DMS53 treated with DMSO at 0.1 percent for 48 hours (cell line): ENCODE measurements around the gene C1orf50.
"Not testable (repeated sequence)": the region's sequence is repeated elsewhere in the genome, so short reads cannot be mapped to it uniquely, and the experiment has no call there.

Experiments
- DNase-seq: peaks from one replicate; lab custom pipeline; 2025; ENCODE audit not compliant: unreplicated experiment; lab: John Stamatoyannopoulos, UW

Gene C1orf50

DNA sequence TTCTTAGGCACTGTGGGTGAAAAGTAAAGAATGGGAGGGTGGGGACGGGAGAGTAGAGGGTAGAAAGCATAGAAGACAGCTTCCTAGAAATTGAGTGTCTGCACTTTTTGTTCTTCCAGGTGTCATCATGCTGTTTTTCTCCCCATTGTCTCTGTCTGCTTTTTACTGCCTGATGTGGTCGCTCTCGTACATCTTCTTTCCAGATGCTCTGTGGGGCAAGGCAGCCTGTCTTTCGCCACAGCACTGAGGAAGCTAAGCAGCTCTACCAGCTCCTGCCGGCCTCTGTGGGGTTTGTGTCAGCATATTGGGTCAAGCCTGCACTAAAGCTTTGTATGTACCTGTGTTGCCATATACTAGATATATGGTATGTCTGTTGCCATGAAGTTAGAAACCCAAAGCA is 30.9 kb downstream of the C1orf50 start:
- DNase-seq: no peak

DNA sequence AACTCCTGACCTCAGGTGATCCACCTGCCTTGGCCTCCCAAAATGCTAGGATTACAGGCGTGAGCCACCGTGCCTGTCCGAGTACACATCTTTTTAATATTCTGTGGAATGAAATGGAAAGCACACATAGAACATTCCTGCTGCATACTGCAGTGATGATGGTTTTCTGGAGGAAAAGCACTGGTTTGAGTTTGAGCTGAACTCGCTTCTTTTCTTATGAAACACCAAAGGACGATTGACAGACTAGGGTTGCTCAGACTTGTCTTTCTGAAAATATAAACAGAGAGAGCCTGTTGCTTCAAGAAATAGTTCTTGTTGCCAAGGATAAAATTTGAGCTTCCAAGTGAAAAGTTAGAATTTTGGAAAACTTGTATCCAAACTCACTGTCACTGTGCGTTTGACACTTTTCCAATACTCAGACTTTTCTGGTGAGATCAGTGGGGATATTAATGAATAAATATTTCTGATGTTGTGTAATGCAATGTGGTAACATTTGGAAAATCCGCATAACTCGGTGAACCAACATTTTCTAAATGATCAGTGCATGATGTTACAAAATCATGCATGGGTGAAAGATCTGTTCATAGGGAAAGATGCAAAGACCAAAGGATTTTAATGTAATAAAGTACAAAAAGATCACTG is 34.9 kb downstream of the C1orf50 start:
- DNase-seq: no peak

DNA sequence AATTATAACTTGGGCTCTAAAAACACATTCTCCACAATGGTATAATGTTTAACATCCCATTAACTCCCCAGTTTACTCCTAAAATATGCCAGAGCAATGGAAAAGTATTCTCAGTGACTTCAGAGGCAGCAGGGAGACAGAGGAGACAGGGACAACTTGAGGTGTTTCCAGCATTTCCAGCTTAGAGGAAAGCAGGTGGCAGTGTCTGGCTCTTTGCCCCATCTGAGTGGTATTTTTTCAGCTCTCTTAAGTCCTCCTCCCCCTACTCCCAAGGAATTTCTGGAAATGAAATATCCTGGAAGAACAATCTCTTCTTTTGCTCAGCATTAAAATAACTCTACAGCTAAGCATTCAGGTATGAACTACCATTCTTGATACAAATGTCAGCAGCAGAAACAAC is 39.1 kb downstream of the C1orf50 start:
- DNase-seq: no peak

DNA sequence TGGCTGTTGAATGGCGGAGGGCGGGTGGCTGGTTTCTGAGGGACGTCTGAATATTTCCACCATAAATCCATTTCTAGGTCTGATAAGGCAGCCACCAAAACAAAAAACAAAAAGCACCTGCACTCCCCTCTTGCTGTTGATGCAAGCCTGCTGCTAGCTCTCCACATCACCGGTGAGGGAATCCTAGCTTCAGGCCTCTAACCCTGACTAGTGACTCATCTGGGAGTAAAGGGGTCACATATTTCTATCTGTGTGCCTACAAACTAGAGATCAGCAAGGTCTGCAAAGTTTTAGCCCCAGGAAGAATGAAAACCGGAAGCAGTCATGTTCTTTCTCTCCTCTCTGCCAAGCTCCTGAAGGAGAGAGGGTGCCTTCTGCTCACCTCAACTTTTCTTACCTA is 39.5 kb downstream of the C1orf50 start:
- DNase-seq: no peak

DNA sequence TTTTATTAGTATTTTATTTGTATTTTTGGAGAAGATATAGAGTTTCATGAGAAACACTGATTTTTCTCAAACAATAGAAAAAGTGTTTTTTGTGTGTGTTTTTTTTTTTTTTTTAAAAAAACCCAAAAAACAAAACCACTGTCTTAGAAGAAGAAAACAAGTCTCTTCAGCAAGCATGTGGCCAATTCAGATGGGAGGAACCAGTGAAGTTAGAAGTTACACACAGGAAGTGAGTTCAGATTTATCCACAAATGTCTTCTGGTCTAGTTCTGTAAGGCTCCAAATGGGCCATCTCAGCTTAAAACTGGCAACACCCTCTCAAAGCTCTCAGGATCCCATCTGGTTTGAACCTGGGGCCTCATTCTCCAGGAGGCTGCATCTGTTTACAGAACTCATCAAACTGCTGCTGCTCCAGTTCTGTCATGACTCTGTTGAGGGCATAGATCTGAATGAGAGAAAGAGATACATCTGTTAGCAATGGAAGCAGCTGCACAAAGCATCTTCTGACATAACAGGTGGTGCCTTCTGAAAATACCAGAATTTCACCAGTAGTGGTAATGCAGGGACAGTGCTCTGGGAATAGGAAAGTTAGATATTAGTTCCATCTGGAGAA is 40.1 kb downstream of the C1orf50 start:
- no peak for DNase-seq

DNA sequence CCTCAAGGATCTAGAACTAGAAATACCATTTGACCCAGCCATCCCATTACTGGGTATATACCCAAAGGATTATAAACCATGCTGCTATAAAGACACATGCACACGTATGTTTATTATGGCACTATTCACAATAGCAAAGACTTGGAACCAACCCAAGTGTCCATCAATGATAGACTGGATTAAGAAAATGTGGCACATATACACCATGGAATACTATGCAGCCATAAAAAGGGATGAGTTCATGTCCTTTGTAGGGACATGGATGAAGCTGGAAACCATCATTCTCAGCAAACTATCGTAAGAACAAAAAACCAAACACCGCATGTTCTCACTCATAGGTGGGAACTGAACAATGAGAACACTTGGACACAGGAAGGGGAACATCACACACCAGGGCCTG is 47.8 kb downstream of the C1orf50 start:
- not testable (repeated sequence) for DNase-seq

DNA sequence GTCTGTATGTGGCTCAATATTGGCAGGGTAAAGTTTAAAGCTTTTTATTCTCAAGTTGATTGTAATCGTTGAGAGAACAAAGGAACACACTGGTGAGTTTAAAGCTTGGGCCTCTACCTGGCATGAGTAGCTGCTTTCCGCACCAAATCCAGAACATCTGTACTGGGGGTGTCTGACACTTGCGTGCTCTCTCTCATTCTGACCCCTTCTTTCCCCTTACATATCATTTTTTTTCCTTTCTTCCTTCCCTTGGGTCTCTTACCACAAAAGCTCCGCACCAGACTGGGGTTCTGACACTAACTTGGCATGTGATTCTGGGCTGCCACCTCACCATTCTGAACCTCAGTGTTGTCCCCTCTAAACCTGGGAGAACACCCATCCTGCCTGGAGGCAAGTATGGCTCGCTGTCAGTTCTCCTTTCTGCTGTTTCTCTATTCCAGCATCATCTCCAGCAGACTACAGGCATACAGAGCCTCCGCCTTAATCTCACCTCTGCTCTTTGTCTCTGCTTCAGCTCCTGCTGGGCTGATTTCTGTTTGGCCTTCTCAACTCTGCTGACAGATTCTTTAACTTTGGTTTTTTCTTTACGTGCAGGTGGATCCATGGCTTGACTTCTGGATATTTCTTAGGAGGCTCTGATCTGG is 49.0 kb downstream of the C1orf50 start:
- peak; percentile 48 for DNase-seq

DNA sequence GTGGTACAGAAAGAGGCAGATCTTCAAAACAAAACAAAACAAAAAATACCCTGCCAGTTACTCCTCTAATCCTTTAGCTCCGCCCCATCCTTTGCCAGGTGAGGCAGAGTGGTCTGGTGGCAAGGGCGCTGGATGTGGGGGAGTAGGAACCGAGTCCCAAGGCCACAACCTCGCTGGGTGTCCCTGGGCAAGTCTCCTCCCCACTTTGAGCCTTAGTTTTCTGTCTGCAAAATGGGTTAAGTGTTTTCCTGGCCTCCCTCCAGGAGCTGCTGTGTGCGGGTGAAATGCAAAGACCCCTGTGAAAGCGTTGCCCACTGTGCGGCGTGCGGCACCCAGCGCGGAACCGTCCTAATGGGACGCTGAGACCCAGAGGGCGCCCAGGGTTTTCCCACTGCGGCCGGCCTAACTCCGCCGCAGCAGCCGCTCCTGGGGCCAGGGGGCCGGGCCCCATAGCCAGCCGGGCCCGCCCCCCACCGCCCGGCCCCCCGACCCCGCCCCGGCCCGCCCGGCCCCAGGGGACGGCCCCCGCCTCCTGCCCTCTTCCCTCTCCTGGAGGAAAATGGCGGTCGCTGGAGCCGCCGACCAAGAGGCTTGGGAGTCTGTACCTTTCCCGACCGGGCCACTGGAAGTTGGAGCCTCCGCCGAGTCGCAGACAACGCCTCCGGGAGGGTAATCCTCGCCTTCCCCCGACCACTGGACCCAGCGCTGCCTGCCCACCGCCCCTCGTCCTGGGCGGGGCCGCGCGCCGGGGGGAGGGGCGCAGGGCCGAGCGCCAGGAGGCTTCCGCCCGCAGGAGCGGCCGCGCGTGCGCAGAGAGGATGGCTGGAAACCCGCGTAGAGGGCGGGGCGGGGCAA is 49.8 kb downstream of the C1orf50 start, which contains the start of the genes ERMAP and SVBP:
Gene ERMAP (plus strand): TSS at position 538 of the 855 bp plus-strand sequence. CDS start 13,327 bp downstream, outside the sequence.
Gene SVBP (minus strand): TSS at position 813 of the 855 bp plus-strand sequence. CDS start 853 bp downstream, outside the sequence.
- peak; percentile 87 for DNase-seq

DNA sequence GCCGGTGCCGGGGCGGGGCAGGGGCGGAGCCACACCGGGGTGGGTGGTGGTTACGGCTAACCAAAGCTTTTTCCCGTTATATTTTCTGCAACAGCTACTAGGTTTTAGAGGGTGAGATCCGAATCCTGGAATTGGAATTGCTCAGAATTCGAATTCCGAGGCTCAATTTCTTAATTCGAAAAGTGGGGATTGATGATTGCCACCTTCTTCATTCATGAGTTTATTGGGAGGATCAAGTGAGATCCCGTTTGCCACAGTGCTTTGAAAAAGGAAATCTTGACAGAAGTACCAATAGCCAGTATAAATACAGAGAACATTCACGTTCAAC is 50.4 kb downstream of the C1orf50 start:
- no peak for DNase-seq

DNA sequence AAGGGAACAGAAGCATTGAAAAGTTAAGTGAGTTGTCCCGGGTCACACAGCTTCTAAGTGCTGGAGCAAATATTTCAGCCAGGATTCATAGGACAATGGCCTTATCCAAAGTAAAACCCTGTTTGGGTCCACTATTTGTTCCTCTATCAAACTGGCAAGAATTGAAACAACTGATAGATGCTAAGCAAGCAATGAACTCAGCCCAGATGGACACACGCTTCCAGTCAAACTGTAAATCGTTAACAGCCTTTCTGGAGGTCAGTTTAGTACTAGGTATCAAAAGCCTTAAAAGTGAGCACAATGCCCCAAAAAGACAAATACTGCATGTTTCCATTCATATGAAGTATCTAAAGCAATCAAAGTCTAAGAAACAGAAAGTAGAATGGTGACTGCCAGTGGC is 50.9 kb downstream of the C1orf50 start:
- no peak for DNase-seq

DNA sequence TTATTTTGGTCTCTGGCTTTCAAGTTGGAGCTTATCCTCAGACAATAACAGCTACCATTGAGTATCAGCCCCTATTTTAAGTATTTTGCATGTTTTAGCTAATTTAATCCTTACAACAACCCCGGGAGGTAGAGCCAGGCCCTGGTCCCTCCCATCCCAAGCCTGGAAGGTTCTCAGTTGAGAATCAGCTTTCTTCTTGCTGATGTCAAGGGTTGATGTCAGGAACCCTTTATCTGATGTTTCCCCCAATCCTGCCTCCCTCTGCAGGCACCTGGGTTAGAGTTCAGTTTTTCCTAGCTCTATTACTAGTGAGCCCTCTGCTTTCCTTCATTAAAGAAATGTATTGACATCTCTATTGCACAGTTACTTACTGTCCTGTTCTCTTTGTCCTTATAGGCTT is 53.8 kb downstream of the C1orf50 start:
- DNase-seq: no peak

DNA sequence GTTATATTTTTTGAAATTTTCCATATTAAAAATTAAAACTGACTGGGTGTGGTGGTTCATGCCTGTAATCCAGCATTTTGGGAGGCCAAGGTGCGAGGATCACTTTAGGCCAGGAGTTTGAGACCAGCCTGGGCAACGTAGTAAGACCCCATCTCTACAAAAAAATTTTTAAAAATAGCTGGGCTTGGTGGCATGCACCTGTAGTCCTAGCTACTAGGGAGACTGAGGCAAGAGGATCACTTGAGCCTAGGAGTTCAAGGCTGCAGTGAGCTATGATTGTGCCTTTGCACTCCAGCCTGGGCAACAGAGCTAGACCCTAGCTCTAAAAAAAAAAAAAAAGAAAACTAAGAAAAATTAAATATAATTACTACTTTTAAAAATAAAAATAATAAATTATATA is 54.6 kb downstream of the C1orf50 start:
- no peak for DNase-seq

DNA sequence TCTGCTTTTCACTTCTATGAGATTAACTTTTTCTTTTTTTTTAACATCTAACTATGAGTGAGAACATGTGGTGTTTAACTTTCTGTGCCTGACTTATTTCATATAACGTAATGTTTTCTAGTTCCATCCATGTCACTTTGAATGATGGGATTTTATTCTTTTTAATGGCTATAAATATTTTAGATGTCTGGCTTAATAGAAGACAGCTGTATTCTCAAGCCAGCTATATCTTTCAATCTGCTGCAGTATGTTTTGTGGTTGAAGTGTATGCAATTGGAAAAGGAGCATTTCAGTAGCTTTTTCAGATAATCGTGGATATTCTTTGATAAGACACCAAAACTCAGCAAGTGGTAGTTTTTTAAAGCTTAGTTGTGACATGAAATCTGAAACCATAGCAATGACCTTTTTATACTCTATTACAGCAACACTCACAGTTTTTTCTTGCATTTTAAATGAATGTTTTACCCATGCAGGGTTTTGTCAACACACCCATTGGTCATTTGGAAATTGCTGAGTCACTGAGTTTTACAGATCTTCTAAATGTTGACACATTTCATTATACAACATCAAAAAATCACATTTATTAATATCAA is 55.8 kb downstream of the C1orf50 start:
- DNase-seq: no peak

DNA sequence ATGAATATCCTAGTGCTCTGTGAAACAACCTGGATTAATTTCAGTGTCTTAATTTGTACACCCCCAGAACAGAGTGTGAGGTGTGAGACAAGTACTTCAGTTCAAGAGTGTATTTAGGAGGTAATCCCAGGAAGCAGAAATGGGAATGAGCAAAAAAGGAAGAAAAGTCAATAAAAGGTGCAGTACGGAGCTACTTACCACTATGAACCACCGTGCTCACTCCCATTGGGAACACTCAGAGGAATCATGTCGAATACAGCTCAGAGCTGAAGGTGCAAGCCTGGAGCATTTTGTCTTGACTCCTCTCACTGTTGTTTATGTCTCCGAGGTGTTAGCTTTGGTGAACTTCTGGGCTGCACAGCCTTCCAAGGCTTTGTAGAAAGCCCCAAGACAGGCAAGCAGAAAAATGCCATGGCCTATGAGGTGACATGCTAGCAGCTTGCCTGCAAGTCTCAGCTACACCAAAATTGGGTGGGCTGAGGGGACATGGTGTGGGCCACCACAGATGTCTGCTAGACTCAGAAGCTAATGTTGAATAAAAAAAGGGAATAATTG is 57.5 kb downstream of the C1orf50 start:
- DNase-seq: no peak

DNA sequence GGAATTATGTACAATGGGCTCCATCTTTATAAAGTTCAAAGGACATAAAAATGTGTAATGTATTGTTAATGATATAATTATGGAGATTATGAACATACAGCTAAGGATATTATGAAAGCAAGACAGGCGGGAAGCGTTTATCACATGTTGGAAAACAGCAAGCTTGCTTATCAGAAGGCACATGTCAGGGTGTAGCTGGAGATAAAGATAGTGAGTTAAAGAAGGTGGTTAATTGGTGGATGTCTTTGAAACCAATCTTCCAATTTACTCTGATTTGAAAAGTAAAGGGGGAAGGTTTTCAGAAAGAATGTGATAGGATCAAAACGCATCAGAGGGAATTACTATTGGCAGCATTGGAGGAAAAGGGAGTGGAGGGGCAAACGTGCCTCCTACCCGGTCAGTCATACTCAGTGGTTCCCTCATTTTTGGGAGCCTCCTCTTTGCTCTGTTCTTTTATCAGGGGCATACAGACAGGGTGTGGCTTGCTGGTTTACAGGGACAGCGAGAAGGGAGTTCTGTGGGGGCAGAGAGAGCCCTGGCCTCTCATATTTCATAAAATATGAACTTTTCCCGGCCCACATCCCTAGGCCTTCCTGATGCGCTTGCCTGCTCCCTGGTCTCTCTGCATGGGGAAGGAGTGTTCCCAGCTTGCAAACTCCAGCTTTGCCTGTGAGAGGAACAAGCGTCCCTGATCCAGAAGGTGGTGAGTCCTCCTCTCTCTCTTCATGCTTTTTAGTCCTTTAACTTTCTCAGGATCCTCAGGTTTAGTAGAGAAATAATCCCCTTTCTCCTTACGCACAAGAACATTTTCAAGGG is 58.2 kb downstream of the C1orf50 start:
- no peak for DNase-seq
